GM06990 (cell line): ENCODE measurements around the gene EVI5L.

Experiments
- DNase-seq: peaks from one replicate; pipeline ENCODE4 v3.0.0-alpha.2; 2011; ENCODE audit not compliant: insufficient read length; ENCODE audit errors: extremely low read depth
- H3K27me3 ChIP-seq: replicated peaks from 2 replicates; pipeline ENCODE4 v1.6.0; 2011; ENCODE audit warnings: low read length; ENCODE audit not compliant: control insufficient read depth, insufficient read depth
- H3K36me3 ChIP-seq: 2 replicates; pipeline ENCODE4 v1.5.1; 2011; ENCODE audit warnings: low read length; ENCODE audit not compliant: control insufficient read depth, insufficient read depth
- H3K4me3 ChIP-seq: replicated peaks from 2 replicates; pipeline ENCODE4 v1.5.1; 2011; ENCODE audit warnings: low read depth, mild to moderate bottlenecking, control low read depth, low read length
- CTCF ChIP-seq: IDR thresholded peaks from 2 replicates; pipeline ENCODE4 v1.5.1; 2011; ENCODE audit warnings: low read length, control low read depth, mild to moderate bottlenecking, inconsistent platforms; ENCODE audit not compliant: insufficient read depth, poor library complexity, severe bottlenecking

Gene EVI5L

GRCh38 chr19:7894612-7895309, 64.7 kb downstream of the EVI5L start:
- DNase-seq: no peak
- Histone ChIP-seq H3K4me3 (no peak overlapping the region), H3K36me3 (no peaks in the 10 kb centered on the region), H3K27me3 (no peaks in the 10 kb centered on the region)
- TF ChIP-seq CTCF: no peak

- no peaks in the 10 kb centered on the region for H3K27me3 ChIP-seq
- no peaks in the 10 kb centered on the region for H3K36me3 ChIP-seq
- DNase-seq: no peak
- no peak overlapping the region for H3K4me3 ChIP-seq
- no peak for TF ChIP-seq CTCF
These were observed 65.5 kb downstream of the EVI5L start for GRCh38 chr19:7895565-7895964.

- no peak for TF ChIP-seq CTCF
- no peak overlapping the region for H3K4me3 ChIP-seq
- no peaks in the 10 kb centered on the region for H3K27me3 ChIP-seq
- no peak for DNase-seq
- H3K36me3 ChIP-seq: no peaks in the 10 kb centered on the region
These were observed 67.3 kb downstream of the EVI5L start for GRCh38 chr19:7897292-7897691.

- H3K27me3 ChIP-seq: no peaks in the 10 kb centered on the region
- H3K4me3 ChIP-seq: no peak overlapping the region
- no peaks in the 10 kb centered on the region for H3K36me3 ChIP-seq
- no peak for DNase-seq
- no peak for TF ChIP-seq CTCF
These were observed 68.9 kb downstream of the EVI5L start for GRCh38 chr19:7898967-7899366.

GRCh38 chr19:7899751-7900378, 69.8 kb downstream of the EVI5L start:
- no peak for DNase-seq
- no peaks in the 10 kb centered on the region for H3K27me3 ChIP-seq
- H3K36me3 ChIP-seq: no peaks in the 10 kb centered on the region
- no peak overlapping the region for H3K4me3 ChIP-seq
- no peak for TF ChIP-seq CTCF

- DNase-seq: no peak
- no peak for TF ChIP-seq CTCF
- Histone ChIP-seq H3K4me3 (no peak overlapping the region), H3K27me3 (no peaks in the 10 kb centered on the region), H3K36me3 (no peaks in the 10 kb centered on the region)
These were observed 70.4 kb downstream of the EVI5L start for GRCh38 chr19:7900401-7900870.
